HepG2 (cell line): Measurements from ENCODE around the gene CIBAR2. TPM values are rescaled to one million over a fixed set of nuclear protein-coding genes. Genes with fewer than 3 reads are reported as not detected.

Experiments
- ATAC-seq: fragments of 200-7000 bp; cut with Tn5 transposase; 3 replicates; pipeline ENCODE4 v1.9.1; 2020; ENCODE audit warnings: mild to moderate bottlenecking, moderate library complexity
- BruUV-seq: library from RNA; stranded (reverse); fragments of 400-500 nt; replicated peaks from 2 replicates; lab custom pipeline; 2021; lab: Mats Ljungman, UMichigan
- CTCF ChIA-PET: fragments of 300-600 bp; formaldehyde crosslinking; extraction: SDS; loops from one replicate; lab custom pipeline; 2021; ENCODE audit warnings: low total read pairs, inconsistent platforms, low intra/inter-chr PET ratio; lab: Yijun Ruan, JAX
- POLR2A ChIA-PET: fragments of 350-600 bp; sonication (Branson Sonifier 250); formaldehyde crosslinking; loops from one replicate; lab custom pipeline; 2020; ENCODE audit warnings: antibody characterized with exemption, inconsistent platforms; lab: Yijun Ruan, JAX
- DNase-seq: peaks from one replicate; pipeline ENCODE4 v3.0.0-alpha.2; 2015; ENCODE audit warnings: low spot score
- FAIRE-seq: peaks from 3 replicates; lab custom pipeline; 2011; peaks lifted over from hg19 to GRCh38; lab: Jason Lieb, UNC
- H2AFZ ChIP-seq: one replicate; pipeline ENCODE4 v1.6.1; 2011; ENCODE audit warnings: low read length, inconsistent platforms
- H3K27ac ChIP-seq: fragments of 300-600 bp; 3 replicates; pipeline ENCODE4 v1.8.0; 2011; ENCODE audit warnings: mixed run types, mild to moderate bottlenecking, mixed read lengths, low read length, inconsistent platforms; ENCODE audit not compliant: insufficient read depth; ENCODE audit errors: extremely low read length
- H3K27me3 ChIP-seq, 2 experiments: fragments of 200-600 bp in 1 of 2; 2 replicates in 1 of 2; 3 replicates in 1 of 2; pipeline versions ENCODE4 v1.6.0 to v1.8.0; 2011; ENCODE audit warnings: low read length in 2 of 2, mild to moderate bottlenecking in 2 of 2, moderate library complexity in 2 of 2, inconsistent platforms in 1 of 2; ENCODE audit not compliant: insufficient read depth in 2 of 2, control insufficient read depth in 1 of 2
- H3K36me3 ChIP-seq, 2 experiments: fragments of 200-600 bp in 1 of 2; replicated peaks in 1 of 2; 2 replicates in 1 of 2; 3 replicates in 1 of 2; pipeline versions ENCODE4 v1.5.1 to v1.8.0; 2011; ENCODE audit warnings: low read length in 2 of 2, inconsistent platforms in 1 of 2; ENCODE audit not compliant: insufficient read depth in 2 of 2, control insufficient read depth in 1 of 2
- H3K4me1 ChIP-seq: 2 replicates; pipeline ENCODE4 v1.5.1; 2012; ENCODE audit warnings: low read length, inconsistent platforms; ENCODE audit not compliant: insufficient read depth
- H3K4me2 ChIP-seq: 2 replicates; pipeline ENCODE4 v1.6.0; 2011; ENCODE audit warnings: low read depth, low read length, inconsistent platforms
- H3K4me3 ChIP-seq, 3 experiments: fragments of 200-600 bp in 1 of 3; sonication (generic), shearing (Covaris generic) in 1 of 3; replicated peaks in 1 of 3; 2 replicates each; pipeline ENCODE4 v1.5.1; 2011 to 2016; ENCODE audit warnings: low read length in 3 of 3, inconsistent platforms in 2 of 3, low read depth in 2 of 3, mild to moderate bottlenecking in 2 of 3, control low read depth in 1 of 3, mixed read lengths in 1 of 3; ENCODE audit not compliant: insufficient read depth in 1 of 3
- H3K79me2 ChIP-seq: one replicate; pipeline ENCODE4 v1.6.1; 2011; ENCODE audit warnings: low read length, inconsistent platforms; ENCODE audit not compliant: insufficient read depth
- H3K9ac ChIP-seq: 2 replicates; pipeline ENCODE4 v1.6.0; 2011; ENCODE audit warnings: mild to moderate bottlenecking, low read depth, low read length, inconsistent platforms; ENCODE audit not compliant: insufficient read depth
- H3K9me3 ChIP-seq: 2 replicates; pipeline ENCODE4 v1.5.1; 2012; ENCODE audit warnings: mild to moderate bottlenecking, low read length
- H4K20me1 ChIP-seq: 2 replicates; pipeline ENCODE4 v1.6.0; 2011; ENCODE audit warnings: inconsistent platforms, mild to moderate bottlenecking, low read length, moderate library complexity; ENCODE audit not compliant: insufficient read depth
- AGO2 ChIP-seq: fragments of 200-400 bp; formaldehyde crosslinking; optimal IDR thresholded peaks from 2 replicates; pipeline ENCODE3; 2017; ENCODE audit warnings: mild to moderate bottlenecking, low read depth, low read length, moderate library complexity
- BCL6 ChIP-seq: IDR thresholded peaks from 2 replicates; pipeline ENCODE4 v1.6.1; 2016; ENCODE audit warnings: missing genetic modification reagents, missing compliant biosample characterization
- CBX2 ChIP-seq, 2 experiments: fragments of 200-600 bp in 1 of 2; sonication (generic); formaldehyde crosslinking in 1 of 2; IDR thresholded peaks; 2 replicates each; pipeline versions ENCODE4 v1.7.0 to v1.8.1; 2018 to 2022; ENCODE audit warnings: low read depth in 2 of 2, low read length in 1 of 2, mild to moderate bottlenecking in 1 of 2, missing genetic modification reagents in 1 of 2
- CBX5 ChIP-seq: sonication (generic); formaldehyde crosslinking; IDR thresholded peaks from 2 replicates; pipeline ENCODE4 v1.4.0; 2020; ENCODE audit warnings: missing genetic modification reagents, borderline replicate concordance
- GLI4 ChIP-seq: sonication (generic); formaldehyde crosslinking; IDR thresholded peaks from 2 replicates; pipeline ENCODE4 v1.5.1; 2020; ENCODE audit warnings: missing genetic modification reagents, mild to moderate bottlenecking, moderate library complexity, borderline replicate concordance
- HNRNPL ChIP-seq: fragments of 200-400 bp; formaldehyde crosslinking; IDR thresholded peaks from 2 replicates; pipeline ENCODE4 v1.6.1; 2017; ENCODE audit warnings: mild to moderate bottlenecking, low read depth, low read length
- IKZF1 ChIP-seq: fragments of 450-650 bp; IDR thresholded peaks from 2 replicates; pipeline ENCODE4 v1.7.1; 2016
- KMT2B ChIP-seq: IDR thresholded peaks from 2 replicates; pipeline ENCODE4 v1.6.1; 2016; ENCODE audit warnings: missing genetic modification reagents, missing compliant biosample characterization
- MAFG ChIP-seq: sonication (generic); formaldehyde crosslinking; IDR thresholded peaks from 2 replicates; pipeline ENCODE4 v1.5.1; 2020; ENCODE audit warnings: mild to moderate bottlenecking, missing genetic modification reagents
- MED1 ChIP-seq: sonication (generic); formaldehyde crosslinking; IDR thresholded peaks from 2 replicates; pipeline ENCODE4 v1.4.0; 2020; ENCODE audit warnings: missing genetic modification reagents
- RBFOX2 ChIP-seq: fragments of 200-400 bp; formaldehyde crosslinking; IDR thresholded peaks from 2 replicates; pipeline ENCODE4 v1.6.1; 2017; ENCODE audit warnings: low read depth, mild to moderate bottlenecking, low read length
- STAT5B ChIP-seq: sonication (generic); formaldehyde crosslinking; IDR thresholded peaks from 2 replicates; pipeline ENCODE4 v1.4.0; 2020; ENCODE audit warnings: missing genetic modification reagents
- TAF1 ChIP-seq: sonication (generic); formaldehyde crosslinking; IDR thresholded peaks from 2 replicates; pipeline ENCODE4 v1.4.0; 2020; ENCODE audit warnings: missing genetic modification reagents
- TBX3 ChIP-seq: fragments of 450-650 bp; IDR thresholded peaks from 2 replicates; pipeline ENCODE4 v1.6.1; 2017; ENCODE audit warnings: antibody characterized with exemption, mild to moderate bottlenecking, inconsistent platforms, borderline replicate concordance
- ZMYM3 ChIP-seq: sonication (generic); formaldehyde crosslinking; IDR thresholded peaks from 2 replicates; pipeline ENCODE4 v1.5.1; 2020; ENCODE audit warnings: mild to moderate bottlenecking, missing genetic modification reagents
- ZNF101 ChIP-seq: sonication (generic); formaldehyde crosslinking; IDR thresholded peaks from 2 replicates; pipeline ENCODE4 v1.4.0; 2020; ENCODE audit warnings: mild to moderate bottlenecking, low read depth, missing genetic modification reagents, borderline replicate concordance
- ZNF451 ChIP-seq: sonication (generic); formaldehyde crosslinking; IDR thresholded peaks from 2 replicates; pipeline ENCODE4 v1.5.0; 2020; ENCODE audit warnings: mild to moderate bottlenecking, missing genetic modification reagents
- ZNF747 ChIP-seq: sonication (generic); formaldehyde crosslinking; IDR thresholded peaks from 2 replicates; pipeline ENCODE4 v1.8.1; 2023; ENCODE audit warnings: missing genetic modification reagents, mild to moderate bottlenecking, borderline replicate concordance
- WGBS: methylation state at CpG from one replicate; pipeline ENCODE4 v1.1.6; 2017; ENCODE audit warnings: low lambda C conversion rate; 5-methylcytosine and 5-hydroxymethylcytosine counted together
- in situ Hi-C: cut with HindIII; loops from 2 replicates; pipeline ENCODE4 v1.10.0; 2017; ENCODE audit warnings: low pct_unique_long_range_greater_than_20kb; ENCODE audit not compliant: extremely low pct_ligation_motif_present
- intact Hi-C: fragments of 100-400 bp; cut with micrococcal nuclease; formaldehyde crosslinking; loops from one replicate; pipeline ENCODE4 v1.10.0; 2022; ENCODE audit not compliant: unreplicated experiment
- polyA plus RNA-seq, 8 experiments: library from polyadenylated mRNA; depleted of rRNA in 3 of 8; stranded (reverse) in 7 of 8; unstranded in 1 of 8; fragments of >200 nt; fragmentation: Illumina TruSeq in 4 of 8; extraction: Trizol in 4 of 8; gene quantifications; 2 replicates each; pipeline versions ENCODE4 v1.2.1 to v1.2.3, GENCODE V29; 2011 to 2016; ENCODE audit warnings: low read depth in 4 of 8, missing spikeins in 1 of 8, mixed read lengths in 1 of 8; ENCODE audit not compliant: insufficient read depth in 1 of 8
- total RNA-seq, 5 experiments: library from RNA; depleted of rRNA; stranded (reverse); fragments of >200 nt; fragmentation: Illumina TruSeq; extraction: Trizol; gene quantifications; 2 replicates each; pipeline ENCODE4 v1.2.3, GENCODE V29; 2016; ENCODE audit warnings: low read depth in 1 of 5
- TF ChIP-seq, protein P1 (sequence below): sonication (generic); formaldehyde crosslinking; IDR thresholded peaks from 2 replicates; pipeline ENCODE4 v1.8.0; 2022; ENCODE audit warnings: mild to moderate bottlenecking, missing genetic modification reagents, moderate library complexity

CIBAR2 gene
- total and polyA plus RNA-seq, 2 of the 13 experiments (the other 11 are each of a cell fraction or from before 2014, with no cell fraction given) = not detected

- Histone ChIP-seq H3K4me3 (no peak overlapping the region), H3K36me3 (no peaks in the 10 kb centered on the region), H3K27me3 (peaks cover 0 to 12% of the 10 kb centered on the region in 2 experiments; a peak in 2 of 5 replicates), H3K4me1 (peaks cover 57% of the 10 kb centered on the region), H3K79me2 (no peaks in the 10 kb centered on the region), H3K4me2 (no peak overlapping the region), H3K27ac (no peak overlapping the region), H4K20me1 (no peaks in the 10 kb centered on the region), H3K9me3 (no peaks in the 10 kb centered on the region), H2AFZ (no peak overlapping the region), H3K9ac (no peak overlapping the region)
- WGBS = 89% methylated on average over 11 of the region's 14 CpGs
- ATAC-seq (no peak), DNase-seq (no peak), FAIRE-seq (no peak)
- TF ChIP-seq ZNF747 = no peak
- TF ChIP-seq KMT2B (CRISPR knock-in tag) = no peak
- TF ChIP-seq AGO2 = peak; percentile 59
- peak; percentile 40; the same call in 1 of the 2 replicates for TF ChIP-seq RBFOX2
- 0 out of 2 replicates have a peak, but pooled peaks have one; percentile 48 for TF ChIP-seq MAFG (CRISPR knock-in tag)
- in situ Hi-C loops = no loop called here
- ChIA-PET CTCF (no interaction called here), POLR2A (interaction anchor here (1.2 to 11.3 kb wide), 6 partner anchors 9 to 70 kb away, joined by 4 to 293 read pairs (median 4); no protein-coding TSS in a partner anchor)
- intact Hi-C loops = no loop called here
- BruUV-seq = no TSS peak
Observed at GRCh38 chr16:85134789-85135142, 22.5 kb upstream of the CIBAR2 start.

- no TSS peak for BruUV-seq
- no peak for TF ChIP-seq ZNF101
- TF ChIP-seq BCL6 (CRISPR knock-in tag) = no peak
- TF ChIP-seq ZMYM3 (CRISPR knock-in tag) = peak; percentile 74; the same call in 1 of the 2 replicates
- no peak for TF ChIP-seq HNRNPL
- TF ChIP-seq MED1 = no peak
- TF ChIP-seq CBX5 (CRISPR knock-in tag) = no peak
- no peak for TF ChIP-seq ZNF451
- peak; percentile 40 for TF ChIP-seq AGO2
- no peak for TF ChIP-seq STAT5B (CRISPR knock-in tag)
- TF ChIP-seq, protein P1, sequence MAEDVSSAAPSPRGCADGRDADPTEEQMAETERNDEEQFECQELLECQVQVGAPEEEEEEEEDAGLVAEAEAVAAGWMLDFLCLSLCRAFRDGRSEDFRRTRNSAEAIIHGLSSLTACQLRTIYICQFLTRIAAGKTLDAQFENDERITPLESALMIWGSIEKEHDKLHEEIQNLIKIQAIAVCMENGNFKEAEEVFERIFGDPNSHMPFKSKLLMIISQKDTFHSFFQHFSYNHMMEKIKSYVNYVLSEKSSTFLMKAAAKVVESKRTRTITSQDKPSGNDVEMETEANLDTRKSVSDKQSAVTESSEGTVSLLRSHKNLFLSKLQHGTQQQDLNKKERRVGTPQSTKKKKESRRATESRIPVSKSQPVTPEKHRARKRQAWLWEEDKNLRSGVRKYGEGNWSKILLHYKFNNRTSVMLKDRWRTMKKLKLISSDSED = no peak
- TF ChIP-seq CBX2 (IDR thresholded peaks at IDR 0.05; ENCODE audit: low read depth, low read length) = no peak
- TF ChIP-seq CBX2 (CRISPR knock-in tag; IDR thresholded peaks at IDR 0.05; ENCODE audit: low read depth) = no peak
- no peak for TF ChIP-seq TBX3
- TF ChIP-seq IKZF1 = no peak
- TF ChIP-seq GLI4 (CRISPR knock-in tag) = no peak
- no peak for TF ChIP-seq TAF1 (CRISPR knock-in tag)
Observed at GRCh38 chr16:85134076-85134788, 22.0 kb upstream of the CIBAR2 start.

More at GRCh38 chr16:85134076-85134788, 22.0 kb upstream of the CIBAR2 start:
- H3K9ac ChIP-seq = no peak overlapping the region
- no peaks in the 10 kb centered on the region for H3K79me2 ChIP-seq
- H3K27ac ChIP-seq = no peak overlapping the region
- ATAC-seq (no peak), FAIRE-seq (no peak), DNase-seq (no peak)
- intact Hi-C loops = no loop called here
- H3K27me3 ChIP-seq = peaks cover 0 to 12% of the 10 kb centered on the region in 2 experiments; a peak in 2 of 5 replicates
- ChIA-PET CTCF (no interaction called here), POLR2A (interaction anchor here (1.2 to 5.0 kb wide), 5 partner anchors 10 to 71 kb away, joined by 4 to 34 read pairs (median 4); no protein-coding TSS in a partner anchor)
- H3K36me3 ChIP-seq = no peaks in the 10 kb centered on the region
- H4K20me1 ChIP-seq = no peaks in the 10 kb centered on the region
- in situ Hi-C loops = no loop called here
- H3K4me2 ChIP-seq = no peak overlapping the region
- H3K9me3 ChIP-seq = no peaks in the 10 kb centered on the region
- 66% methylated on average over 13 of the region's 19 CpGs for WGBS
- H2AFZ ChIP-seq = no peak overlapping the region
- no peak overlapping the region for H3K4me3 ChIP-seq
- H3K4me1 ChIP-seq = peaks cover 52% of the 10 kb centered on the region
